Activated naive CD4-positive, alpha-beta T cell treated with anti-CD3 and anti-CD28 coated beads for 36 hours (primary cell): ENCODE data around the gene TSPAN33. TPM values are rescaled to one million over a fixed set of nuclear protein-coding genes. Genes with fewer than 3 reads are reported as not detected.

Experiments used
- CTCF ChIA-PET: fragments of 350-600 bp; sonication (Branson Sonifier 250); formaldehyde crosslinking; loops from one replicate; lab custom pipeline; 2021; ENCODE audit warnings: antibody characterized with exemption; lab: Charles Lee
- DNase-seq: peaks from one replicate; pipeline ENCODE4 v3.0.0-alpha.2; 2020
- H3K27ac Mint-ChIP-seq: one replicate; pipeline ENCODE4 v1.8.0; 2021; ENCODE audit warnings: mild to moderate bottlenecking, mixed read lengths
- H3K27me3 Mint-ChIP-seq: one replicate; pipeline ENCODE4 v1.8.0; 2021; ENCODE audit warnings: low read depth, mixed read lengths
- H3K36me3 Mint-ChIP-seq: one replicate; pipeline ENCODE4 v1.8.0; 2021; ENCODE audit warnings: low read depth, mixed read lengths
- H3K4me1 Mint-ChIP-seq: one replicate; pipeline ENCODE4 v1.8.0; 2021; ENCODE audit warnings: low read depth, mixed read lengths
- H3K4me3 Mint-ChIP-seq: one replicate; pipeline ENCODE4 v1.8.0; 2021; ENCODE audit warnings: mild to moderate bottlenecking, moderate library complexity, mixed read lengths
- H3K9me3 Mint-ChIP-seq: one replicate; pipeline ENCODE4 v1.8.0; 2021; ENCODE audit warnings: mixed read lengths
- intact Hi-C: fragments of 100-400 bp; cut with micrococcal nuclease; formaldehyde crosslinking; loops from one replicate; pipeline ENCODE4 v1.15.1; 2023
- total RNA-seq, 2 experiments: library from RNA; stranded (reverse); gene quantifications; one replicate each; pipeline ENCODE4 v1.2.3, GENCODE V29; 2021

TSPAN33 gene
- total RNA-seq, 2 experiments from 2014 or later = 7.2 to 7.9 TPM

- CTCF ChIA-PET = no interaction called here
- Mint-ChIP-seq H3K4me3 (no peak overlapping the region), H3K4me1 (peaks cover 5% of the 10 kb centered on the region), H3K36me3 (no peaks in the 10 kb centered on the region), H3K9me3 (no peaks in the 10 kb centered on the region), H3K27ac (no peak overlapping the region), H3K27me3 (peaks cover 35% of the 10 kb centered on the region)
- intact Hi-C loops = no loop called here
- no peak for DNase-seq
These were observed 42.3 kb downstream of the TSPAN33 start for GRCh38 chr7:129186749-129187260.

DNA sequence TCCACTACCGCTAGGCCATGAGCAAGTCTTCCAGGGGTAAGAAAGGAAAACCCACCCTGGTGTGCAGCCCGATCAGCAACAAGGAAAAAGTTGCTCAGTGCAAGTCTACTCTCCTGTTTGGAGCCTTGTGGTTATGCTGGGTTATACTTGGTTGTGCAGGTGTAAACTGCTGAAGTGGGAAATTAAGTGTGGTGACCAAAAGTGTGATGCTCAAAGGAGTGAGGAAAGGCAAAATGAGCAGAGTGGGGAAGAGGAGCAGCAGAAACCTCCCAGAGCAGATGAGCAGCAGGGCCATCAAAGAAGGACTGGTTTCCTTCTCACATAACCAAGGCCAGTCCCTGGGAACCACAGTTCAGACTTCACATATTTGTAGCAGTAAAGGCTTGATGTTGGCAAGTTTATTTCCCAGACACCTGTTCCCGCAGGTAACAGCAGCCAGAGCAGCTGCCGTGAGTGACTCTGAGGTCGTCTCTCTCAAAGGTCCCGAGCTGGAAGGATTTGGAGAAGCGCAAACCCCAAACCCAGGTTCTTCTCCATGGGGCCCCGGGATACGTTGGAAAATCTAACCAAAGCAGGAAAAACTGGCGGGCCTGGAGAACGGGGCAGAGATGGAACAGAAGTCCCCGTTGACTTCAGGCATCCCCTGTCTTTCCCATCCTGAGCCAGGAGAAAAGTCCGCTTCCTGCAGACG is 43.3 kb downstream of the TSPAN33 start:
- H3K4me1 Mint-ChIP-seq = peaks cover 5% of the 10 kb centered on the region
- no peaks in the 10 kb centered on the region for H3K36me3 Mint-ChIP-seq
- H3K27me3 Mint-ChIP-seq = peaks cover 44% of the 10 kb centered on the region
- peak overlapping the region; percentile 51 for H3K4me3 Mint-ChIP-seq
- intact Hi-C loops = no loop called here
- no peak for DNase-seq
- CTCF ChIA-PET = interaction anchor here (3.5 kb wide), 1 partner anchor 24 kb away, joined by 11 read pairs; no protein-coding TSS in a partner anchor
- H3K9me3 Mint-ChIP-seq = no peaks in the 10 kb centered on the region
- no peak overlapping the region for H3K27ac Mint-ChIP-seq

DNA sequence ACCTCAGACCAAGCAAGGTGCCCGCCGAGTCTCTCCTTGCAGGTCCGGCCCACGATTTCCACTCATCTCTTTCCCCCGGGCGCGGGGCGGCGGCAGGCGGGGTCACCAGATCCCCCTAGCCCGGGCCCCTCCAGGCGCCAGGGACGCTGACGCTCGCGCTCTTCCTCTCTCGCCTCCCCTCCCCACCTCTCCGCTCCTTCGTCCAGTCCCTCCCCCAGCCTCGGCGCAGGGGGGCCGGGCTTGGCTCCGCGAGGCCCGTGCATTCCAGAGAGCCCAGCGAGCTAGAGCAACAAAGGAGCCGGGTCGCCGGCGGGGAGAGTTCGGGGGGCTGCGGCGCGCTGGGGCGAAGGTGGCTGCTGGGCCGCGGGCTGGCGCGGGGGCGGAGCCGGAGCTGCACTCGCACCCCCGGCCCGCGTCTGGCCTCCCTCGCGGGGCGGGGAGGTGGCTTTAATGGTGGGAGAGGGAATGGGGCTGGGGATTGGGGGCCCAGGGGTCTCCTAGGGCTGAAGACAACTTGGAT is 43.9 kb downstream of the TSPAN33 start, which contains the start of gene SMO:
SMO (plus strand) TSS at position 262 of the 520 bp plus-strand sequence. CDS start 519 bp downstream, outside the sequence.
- Mint-ChIP-seq H3K9me3 (no peaks in the 10 kb centered on the region), H3K4me1 (peaks cover 5% of the 10 kb centered on the region), H3K4me3 (peak within 1 kb of the TSS; percentile 60), H3K36me3 (no peaks in the 10 kb centered on the region), H3K27ac (no peak within 1 kb of the TSS), H3K27me3 (peaks cover 47% of the 10 kb centered on the region)
- intact Hi-C loops = no loop called here
- DNase-seq = no peak
- CTCF ChIA-PET = interaction anchor here (0.8 to 3.5 kb wide), 2 partner anchors 22 to 24 kb away, joined by 3 to 11 read pairs; no protein-coding TSS in a partner anchor

- Mint-ChIP-seq H3K27me3 (peaks cover 47% of the 10 kb centered on the region), H3K9me3 (no peaks in the 10 kb centered on the region), H3K4me1 (peaks cover 5% of the 10 kb centered on the region), H3K4me3 (peak overlapping the region; percentile 60), H3K36me3 (no peaks in the 10 kb centered on the region), H3K27ac (no peak overlapping the region)
- intact Hi-C loops = no loop called here
- DNase-seq = no peak
- CTCF ChIA-PET = interaction anchor here (0.8 to 3.5 kb wide), 2 partner anchors 22 to 25 kb away, joined by 3 to 11 read pairs; no protein-coding TSS in a partner anchor
These were observed 44.6 kb downstream of the TSPAN33 start for GRCh38 chr7:129188892-129189660.

DNA sequence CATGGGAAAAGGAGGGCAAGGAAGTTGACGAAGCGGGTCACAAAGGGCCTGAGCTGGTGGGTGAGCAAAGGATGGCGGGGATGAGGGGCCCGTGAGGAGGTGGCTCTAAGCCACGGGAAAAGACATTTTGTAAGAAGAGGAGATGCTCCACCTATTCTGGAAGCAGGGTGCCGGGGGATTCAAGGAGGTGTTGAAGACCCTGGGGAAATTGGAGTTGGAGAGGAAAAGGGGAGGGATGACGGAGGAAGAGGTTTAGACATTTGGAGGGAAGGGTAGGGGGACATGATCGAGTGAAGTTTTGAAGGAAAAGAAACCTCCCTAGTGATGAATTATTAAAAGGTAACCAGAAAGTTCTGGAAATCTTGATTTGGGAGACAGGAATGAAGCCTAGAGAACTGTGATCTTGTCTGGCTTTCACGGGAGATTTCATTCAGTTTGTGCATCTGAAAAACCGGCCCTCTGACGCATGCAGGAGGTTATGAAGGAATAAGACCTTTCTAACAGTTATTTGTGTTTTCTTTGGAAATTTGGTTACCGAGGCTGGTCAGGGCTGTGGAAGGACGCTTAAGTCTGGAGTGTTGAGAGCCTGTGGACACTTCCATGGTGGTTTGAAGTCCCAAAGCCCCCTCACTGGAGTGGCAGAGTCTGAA is 45.3 kb downstream of the TSPAN33 start:
- peak overlapping the region; percentile 60 for H3K4me3 Mint-ChIP-seq
- DNase-seq = no peak
- H3K4me1 Mint-ChIP-seq = peaks cover 5% of the 10 kb centered on the region
- H3K27ac Mint-ChIP-seq = no peak overlapping the region
- no peaks in the 10 kb centered on the region for H3K9me3 Mint-ChIP-seq
- H3K36me3 Mint-ChIP-seq = no peaks in the 10 kb centered on the region
- CTCF ChIA-PET = interaction anchor here (3.5 kb wide), 1 partner anchor 26 kb away, joined by 11 read pairs; no protein-coding TSS in a partner anchor
- intact Hi-C loops = no loop called here
- peaks cover 47% of the 10 kb centered on the region for H3K27me3 Mint-ChIP-seq

- H3K4me3 Mint-ChIP-seq = no peak overlapping the region
- CTCF ChIA-PET = interaction anchor here (0.5 to 3.5 kb wide), 3 partner anchors 20 to 531 kb away, joined by 3 to 11 read pairs (median 3); no protein-coding TSS in a partner anchor
- no peaks in the 10 kb centered on the region for H3K9me3 Mint-ChIP-seq
- no peak for DNase-seq
- no peak overlapping the region for H3K27ac Mint-ChIP-seq
- intact Hi-C loops = no loop called here
- H3K36me3 Mint-ChIP-seq = no peaks in the 10 kb centered on the region
- peaks cover 5% of the 10 kb centered on the region for H3K4me1 Mint-ChIP-seq
- H3K27me3 Mint-ChIP-seq = peaks cover 47% of the 10 kb centered on the region
These were observed 46.8 kb downstream of the TSPAN33 start for GRCh38 chr7:129191272-129191671.

GRCh38 chr7:129193892-129194291 is 49.4 kb downstream of the TSPAN33 start:
- intact Hi-C loops = no loop called here
- Mint-ChIP-seq H3K4me3 (no peak overlapping the region), H3K27me3 (peaks cover 35% of the 10 kb centered on the region), H3K9me3 (no peaks in the 10 kb centered on the region), H3K27ac (no peak overlapping the region), H3K4me1 (peaks cover 5% of the 10 kb centered on the region), H3K36me3 (no peaks in the 10 kb centered on the region)
- DNase-seq = no peak
- CTCF ChIA-PET = interaction anchor here (0.6 to 1.5 kb wide), 4 partner anchors 9 to 174 kb away, joined by 3 to 5 read pairs (median 4); no protein-coding TSS in a partner anchor

- DNase-seq = no peak
- CTCF ChIA-PET = interaction anchor here (0.7 to 1.8 kb wide), 3 partner anchors 21 to 109 kb away, joined by 3 to 5 read pairs (median 3); no protein-coding TSS in a partner anchor
- no peak overlapping the region for H3K4me3 Mint-ChIP-seq
These were observed 53.3 kb downstream of the TSPAN33 start for GRCh38 chr7:129197771-129198170.

DNA sequence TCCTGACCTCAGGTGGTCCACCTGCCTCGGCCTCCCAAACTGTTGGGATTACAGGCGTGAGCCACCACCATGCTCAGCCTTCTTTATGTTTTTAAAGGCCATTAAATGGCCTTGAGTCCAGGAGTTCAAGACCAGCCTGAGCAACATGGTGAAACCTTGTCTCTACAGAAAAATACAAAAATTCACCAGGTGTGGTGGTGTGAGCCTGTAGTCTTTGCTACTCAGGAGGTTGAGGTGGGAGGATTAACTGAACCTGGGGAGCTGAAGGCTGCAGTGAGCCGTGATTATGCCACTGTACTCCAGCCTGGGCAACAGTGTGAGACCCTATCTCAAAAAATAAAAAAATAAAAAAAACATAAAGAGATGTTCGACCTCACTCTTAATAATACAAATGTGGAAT is 54.9 kb downstream of the TSPAN33 start:
- intact Hi-C loops = no loop called here
- no peak overlapping the region for H3K27ac Mint-ChIP-seq
- H3K9me3 Mint-ChIP-seq = no peaks in the 10 kb centered on the region
- H3K27me3 Mint-ChIP-seq = no peaks in the 10 kb centered on the region
- no peak for DNase-seq
- no peaks in the 10 kb centered on the region for H3K4me1 Mint-ChIP-seq
- CTCF ChIA-PET = interaction anchor here (0.6 to 1.7 kb wide), 2 partner anchors 19 to 107 kb away, joined by 4 to 5 read pairs; no protein-coding TSS in a partner anchor
- H3K36me3 Mint-ChIP-seq = no peaks in the 10 kb centered on the region
- H3K4me3 Mint-ChIP-seq = no peak overlapping the region

More at GRCh38 chr7:129197771-129198170, 53.3 kb downstream of the TSPAN33 start:
- no peaks in the 10 kb centered on the region for H3K9me3 Mint-ChIP-seq
- H3K36me3 Mint-ChIP-seq = no peaks in the 10 kb centered on the region
- H3K27me3 Mint-ChIP-seq = peaks cover 3% of the 10 kb centered on the region
- H3K27ac Mint-ChIP-seq = no peak overlapping the region
- intact Hi-C loops = no loop called here
- no peaks in the 10 kb centered on the region for H3K4me1 Mint-ChIP-seq

DNA sequence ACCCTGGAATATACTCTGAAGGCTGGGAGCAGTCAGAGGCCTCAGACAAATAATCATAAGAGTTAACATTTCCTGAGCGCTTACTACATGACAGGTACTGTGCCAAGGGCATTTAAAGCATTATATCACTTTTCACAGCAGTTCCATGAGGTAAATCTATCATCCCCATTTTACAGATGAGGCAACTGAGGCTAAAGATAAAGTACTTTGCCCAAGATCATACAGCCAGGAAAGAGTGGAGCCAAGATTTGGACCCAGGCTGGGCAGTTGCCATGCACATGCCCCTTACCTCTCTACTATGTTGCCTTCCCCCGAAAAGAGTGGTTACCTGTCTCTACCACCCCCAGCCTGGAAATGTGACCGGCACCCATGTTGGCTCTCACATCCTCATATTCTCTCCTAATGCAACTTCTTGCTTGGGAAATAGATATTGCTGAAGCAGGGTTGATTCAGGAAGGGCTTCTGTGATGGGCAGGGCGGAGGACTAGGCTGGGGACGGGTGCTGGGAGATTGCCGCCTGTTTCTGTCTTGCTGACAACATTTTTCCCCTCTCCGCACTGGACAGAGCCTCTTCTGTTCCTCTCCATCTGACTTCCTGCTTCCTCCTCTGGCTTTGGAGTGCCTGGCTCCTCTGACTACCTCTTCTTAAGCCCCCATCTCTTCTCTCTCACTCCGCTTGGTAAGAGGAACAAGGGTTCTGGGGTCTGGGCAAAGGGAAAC is 57.7 kb downstream of the TSPAN33 start:
- no peak for DNase-seq
- H3K36me3 Mint-ChIP-seq = no peaks in the 10 kb centered on the region
- intact Hi-C loops = no loop called here
- H3K4me3 Mint-ChIP-seq = no peak overlapping the region
- no peaks in the 10 kb centered on the region for H3K27me3 Mint-ChIP-seq
- CTCF ChIA-PET = no interaction called here
- no peak overlapping the region for H3K27ac Mint-ChIP-seq
- H3K4me1 Mint-ChIP-seq = no peaks in the 10 kb centered on the region
- no peaks in the 10 kb centered on the region for H3K9me3 Mint-ChIP-seq
